ENCODE results near the gene NANP. TPM values are rescaled to one million over a fixed set of nuclear protein-coding genes. Genes with fewer than 3 reads are reported as not detected.

NANP gene
- total RNA-seq, 1 experiment from 2014 or later: 7.1 TPM

DNA sequence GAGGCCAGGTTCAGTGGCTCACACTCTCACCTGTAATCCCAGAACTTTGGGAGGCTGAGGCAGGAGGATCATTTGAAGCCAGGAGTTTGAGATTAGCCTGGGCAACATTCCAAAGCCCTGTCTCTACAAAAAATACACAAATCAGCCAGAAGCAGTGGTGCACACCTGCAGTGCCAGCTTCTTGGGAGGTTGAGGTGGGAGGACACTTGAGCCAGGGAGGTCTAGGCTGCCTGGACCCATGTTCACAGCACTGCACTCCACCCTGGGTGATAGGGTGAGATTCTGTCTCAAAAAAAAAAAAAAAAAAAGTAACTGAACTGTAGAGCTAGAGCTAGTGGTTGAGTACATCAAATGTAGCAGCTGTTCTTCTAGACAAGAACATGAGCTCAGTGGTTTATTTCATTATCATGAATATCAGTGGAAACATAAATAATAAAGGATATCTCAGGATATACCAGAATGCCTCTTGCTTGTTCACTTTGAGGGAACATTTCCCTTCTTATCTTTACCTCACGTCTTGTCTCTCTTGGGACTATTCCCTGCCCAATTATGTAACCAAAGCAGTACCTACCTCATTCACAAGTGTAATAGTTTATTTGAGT is 17.6 kb downstream of the NANP start:
- no peak overlapping the region for H4K91ac ChIP-seq (ENCODE audit: insufficient read length, low read depth, low read length)
- no peak overlapping the region for H3K56ac ChIP-seq (ENCODE audit: insufficient read length, low read depth, low read length)
- 0 out of 2 replicates have a peak, but pooled peaks cover 1% of the 10 kb centered on the region for H3K27me3 Mint-ChIP-seq (ENCODE audit: low read depth)
- H3K18ac ChIP-seq (ENCODE audit: insufficient read length, low read depth, low read length): no peak overlapping the region
- H3T11ph ChIP-seq (ENCODE audit: low read length): no peak overlapping the region
- H3K4me3 Mint-ChIP-seq: no peak overlapping the region
- no peak overlapping the region for H3K27ac ChIP-seq (ENCODE audit: insufficient read length, low read depth, low read length)
- no peak overlapping the region for H4K8ac ChIP-seq (replicated peaks; ENCODE audit: insufficient read length, low read depth, low read length)
- H3K9me3 Mint-ChIP-seq: no peaks in the 10 kb centered on the region; a peak in 1 of 5 replicates
- H2BK15ac ChIP-seq (ENCODE audit: low read depth, low read length): no peak overlapping the region
- H2BK5ac ChIP-seq (ENCODE audit: insufficient read length, low read length): no peak overlapping the region
- no peak overlapping the region for H3K14ac ChIP-seq (ENCODE audit: insufficient read depth, low read length)
- H2BK12ac ChIP-seq (ENCODE audit: insufficient read length, low read depth, low read length): no peak overlapping the region
- TF ChIP-seq, protein P1, sequence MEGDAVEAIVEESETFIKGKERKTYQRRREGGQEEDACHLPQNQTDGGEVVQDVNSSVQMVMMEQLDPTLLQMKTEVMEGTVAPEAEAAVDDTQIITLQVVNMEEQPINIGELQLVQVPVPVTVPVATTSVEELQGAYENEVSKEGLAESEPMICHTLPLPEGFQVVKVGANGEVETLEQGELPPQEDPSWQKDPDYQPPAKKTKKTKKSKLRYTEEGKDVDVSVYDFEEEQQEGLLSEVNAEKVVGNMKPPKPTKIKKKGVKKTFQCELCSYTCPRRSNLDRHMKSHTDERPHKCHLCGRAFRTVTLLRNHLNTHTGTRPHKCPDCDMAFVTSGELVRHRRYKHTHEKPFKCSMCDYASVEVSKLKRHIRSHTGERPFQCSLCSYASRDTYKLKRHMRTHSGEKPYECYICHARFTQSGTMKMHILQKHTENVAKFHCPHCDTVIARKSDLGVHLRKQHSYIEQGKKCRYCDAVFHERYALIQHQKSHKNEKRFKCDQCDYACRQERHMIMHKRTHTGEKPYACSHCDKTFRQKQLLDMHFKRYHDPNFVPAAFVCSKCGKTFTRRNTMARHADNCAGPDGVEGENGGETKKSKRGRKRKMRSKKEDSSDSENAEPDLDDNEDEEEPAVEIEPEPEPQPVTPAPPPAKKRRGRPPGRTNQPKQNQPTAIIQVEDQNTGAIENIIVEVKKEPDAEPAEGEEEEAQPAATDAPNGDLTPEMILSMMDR (conservative IDR thresholded peaks at IDR 0.05): no peak
- H3K27me3 ChIP-seq (ENCODE audit: insufficient read depth, low read length): no peaks in the 10 kb centered on the region
- H4K5ac ChIP-seq (ENCODE audit: insufficient read length, low read depth, low read length): no peak overlapping the region
- H3K23ac ChIP-seq (ENCODE audit: insufficient read length, low read depth, low read length): no peak overlapping the region
- no peak overlapping the region for H2AFZ ChIP-seq (ENCODE audit: low read length)
- H2BK20ac ChIP-seq (ENCODE audit: low read depth, low read length, poor library complexity, severe bottlenecking): no peak overlapping the region
- no peak for DNase-seq
- H3K79me2 ChIP-seq (ENCODE audit: insufficient read depth, low read length): no peaks in the 10 kb centered on the region
- no peak overlapping the region for H3K4me2 ChIP-seq (ENCODE audit: insufficient read depth, insufficient read length, low read length)
- no peaks in the 10 kb centered on the region for H3K23me2 ChIP-seq (ENCODE audit: insufficient read length, low read depth, low read length, poor library complexity, severe bottlenecking)
- no peak overlapping the region for H3K27ac Mint-ChIP-seq
- H3K9ac ChIP-seq (ENCODE audit: extremely low read depth, insufficient read length, low read length): no peak overlapping the region
- no CpG with 5 or more reads among the region's 1 CpG for WGBS (ENCODE audit: extremely low coverage, insufficient read length, low lambda C conversion rate)
- H4K20me1 ChIP-seq (ENCODE audit: control insufficient read depth, insufficient read depth, insufficient read length): no peaks in the 10 kb centered on the region
- no peaks in the 10 kb centered on the region for H3K36me3 Mint-ChIP-seq (ENCODE audit: insufficient read depth in 1 of 3, low read depth in 3 of 3)
- H3K79me1 ChIP-seq (ENCODE audit: insufficient read depth, low read depth, low read length, poor library complexity, severe bottlenecking): no peaks in the 10 kb centered on the region
- H3K4me1 Mint-ChIP-seq: peaks cover 5 to 6% of the 10 kb centered on the region in 2 experiments; a peak in 3 of 4 replicates
- H3K4me1 ChIP-seq (ENCODE audit: insufficient read depth, low read length): peaks cover 2% of the 10 kb centered on the region; the same call in 1 of the 2 replicates
- H3K4ac ChIP-seq (ENCODE audit: low read depth, low read length): no peak overlapping the region
- no peak overlapping the region for H2BK120ac ChIP-seq (ENCODE audit: low read depth, low read length, poor library complexity, severe bottlenecking)
- no peaks in the 10 kb centered on the region for H3K9me3 ChIP-seq (ENCODE audit: control insufficient read depth, low read depth, low read length)
- H2AK5ac ChIP-seq (ENCODE audit: insufficient read length, low read length): no peak overlapping the region
